RWPE1 (cell line): ENCODE data around the gene RSPO1.

Experiments used
- CTCF ChIA-PET: fragments of 350-600 bp; sonication (Branson Sonifier 250); formaldehyde crosslinking; extraction: SDS; loops from one replicate; lab custom pipeline; 2021; lab: Yijun Ruan, JAX
- POLR2A ChIA-PET: fragments of 400-600 bp; formaldehyde crosslinking; extraction: SDS; loops from one replicate; lab custom pipeline; 2020; ENCODE audit warnings: antibody characterized with exemption; ENCODE audit not compliant: low non-redundant PET; lab: Yijun Ruan, JAX
- DNase-seq: peaks from one replicate; pipeline ENCODE4 v3.0.0; 2012; ENCODE audit warnings: low spot score
- H3K27ac ChIP-seq: fragments of 450-650 bp; 2 replicates; pipeline ENCODE4 v1.5.1; 2017
- TF ChIP-seq, protein P1 (sequence below): fragments of 450-650 bp; conservative IDR thresholded peaks from 2 replicates; pipeline ENCODE4 v1.5.1; 2017; ENCODE audit warnings: low read depth, mild to moderate bottlenecking

The RSPO1 gene

DNA sequence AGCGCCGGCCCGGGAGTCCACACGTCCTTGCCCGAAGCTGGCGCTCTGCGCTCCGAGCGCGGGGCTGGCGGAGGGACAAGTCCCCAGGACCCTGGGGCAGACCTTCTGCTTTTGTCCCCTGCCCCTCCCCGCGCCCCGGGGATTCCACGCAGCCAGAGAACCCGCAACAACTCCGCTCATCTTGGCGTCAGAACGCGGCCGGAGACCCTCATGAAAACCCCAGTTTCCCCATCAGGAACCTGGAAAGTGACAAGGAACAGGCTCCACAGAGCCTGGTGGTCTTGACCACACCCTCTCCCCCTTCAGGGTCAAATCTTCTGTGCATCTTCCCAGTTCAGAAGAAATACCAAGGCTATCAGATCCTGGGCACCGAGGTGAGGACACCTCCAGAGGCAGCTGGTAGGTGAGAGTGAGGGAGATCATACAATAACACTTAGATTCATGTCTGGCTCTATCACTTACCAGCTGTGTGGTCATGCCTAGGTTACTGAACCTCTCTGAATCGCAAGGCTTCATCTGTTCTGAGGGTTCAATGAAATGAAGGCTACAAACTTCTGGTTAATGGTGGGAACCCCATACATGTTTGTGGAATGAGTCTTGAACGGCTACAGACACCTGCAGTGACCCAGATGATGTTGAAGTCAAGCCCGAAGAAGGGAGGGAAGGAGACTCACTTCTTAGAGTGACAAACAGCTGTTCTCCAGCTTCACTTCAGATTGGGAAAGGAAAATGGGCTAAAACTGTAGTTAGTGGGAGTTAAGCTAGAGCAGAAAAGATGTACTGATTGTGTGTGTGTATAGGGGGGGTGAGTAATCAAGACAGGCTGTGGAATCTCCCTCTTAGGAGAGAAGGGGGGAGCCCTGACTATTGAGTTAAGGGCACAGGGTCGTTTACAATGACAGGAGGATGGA is 555 bp upstream of the RSPO1 start:
- ChIA-PET POLR2A (no interaction called here), CTCF (interaction anchor here (0.6 to 2.1 kb wide), 2 partner anchors 31 to 355 kb away, joined by 4 to 12 read pairs; no protein-coding TSS in a partner anchor)
- TF ChIP-seq, protein P1, sequence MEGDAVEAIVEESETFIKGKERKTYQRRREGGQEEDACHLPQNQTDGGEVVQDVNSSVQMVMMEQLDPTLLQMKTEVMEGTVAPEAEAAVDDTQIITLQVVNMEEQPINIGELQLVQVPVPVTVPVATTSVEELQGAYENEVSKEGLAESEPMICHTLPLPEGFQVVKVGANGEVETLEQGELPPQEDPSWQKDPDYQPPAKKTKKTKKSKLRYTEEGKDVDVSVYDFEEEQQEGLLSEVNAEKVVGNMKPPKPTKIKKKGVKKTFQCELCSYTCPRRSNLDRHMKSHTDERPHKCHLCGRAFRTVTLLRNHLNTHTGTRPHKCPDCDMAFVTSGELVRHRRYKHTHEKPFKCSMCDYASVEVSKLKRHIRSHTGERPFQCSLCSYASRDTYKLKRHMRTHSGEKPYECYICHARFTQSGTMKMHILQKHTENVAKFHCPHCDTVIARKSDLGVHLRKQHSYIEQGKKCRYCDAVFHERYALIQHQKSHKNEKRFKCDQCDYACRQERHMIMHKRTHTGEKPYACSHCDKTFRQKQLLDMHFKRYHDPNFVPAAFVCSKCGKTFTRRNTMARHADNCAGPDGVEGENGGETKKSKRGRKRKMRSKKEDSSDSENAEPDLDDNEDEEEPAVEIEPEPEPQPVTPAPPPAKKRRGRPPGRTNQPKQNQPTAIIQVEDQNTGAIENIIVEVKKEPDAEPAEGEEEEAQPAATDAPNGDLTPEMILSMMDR = no peak
- DNase-seq = no peak
- H3K27ac ChIP-seq = no peak overlapping the region

DNA sequence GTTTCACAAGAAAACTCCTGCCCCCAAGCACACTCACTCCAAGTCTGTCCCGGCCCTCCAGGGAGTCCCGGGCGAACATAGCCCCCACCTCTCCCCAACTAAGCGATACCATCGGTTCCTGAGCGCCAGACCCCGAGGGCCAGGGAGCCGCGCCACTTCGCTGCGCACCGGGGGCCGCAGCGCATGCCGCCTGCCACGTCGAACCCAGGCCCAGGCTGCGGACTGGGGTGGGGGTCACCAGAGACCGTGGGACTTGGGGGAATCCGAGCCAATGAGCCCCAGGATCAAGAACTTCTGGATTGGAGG is 801 bp downstream of the RSPO1 start:
- CTCF ChIA-PET = interaction anchor here (1.2 to 2.1 kb wide), 2 partner anchors 11 to 30 kb away, joined by 5 to 12 read pairs; no protein-coding TSS in a partner anchor
- H3K27ac ChIP-seq = no peak overlapping the region
- DNase-seq = no peak
- TF ChIP-seq, protein P1 = no peak
- POLR2A ChIA-PET = no interaction called here

DNA sequence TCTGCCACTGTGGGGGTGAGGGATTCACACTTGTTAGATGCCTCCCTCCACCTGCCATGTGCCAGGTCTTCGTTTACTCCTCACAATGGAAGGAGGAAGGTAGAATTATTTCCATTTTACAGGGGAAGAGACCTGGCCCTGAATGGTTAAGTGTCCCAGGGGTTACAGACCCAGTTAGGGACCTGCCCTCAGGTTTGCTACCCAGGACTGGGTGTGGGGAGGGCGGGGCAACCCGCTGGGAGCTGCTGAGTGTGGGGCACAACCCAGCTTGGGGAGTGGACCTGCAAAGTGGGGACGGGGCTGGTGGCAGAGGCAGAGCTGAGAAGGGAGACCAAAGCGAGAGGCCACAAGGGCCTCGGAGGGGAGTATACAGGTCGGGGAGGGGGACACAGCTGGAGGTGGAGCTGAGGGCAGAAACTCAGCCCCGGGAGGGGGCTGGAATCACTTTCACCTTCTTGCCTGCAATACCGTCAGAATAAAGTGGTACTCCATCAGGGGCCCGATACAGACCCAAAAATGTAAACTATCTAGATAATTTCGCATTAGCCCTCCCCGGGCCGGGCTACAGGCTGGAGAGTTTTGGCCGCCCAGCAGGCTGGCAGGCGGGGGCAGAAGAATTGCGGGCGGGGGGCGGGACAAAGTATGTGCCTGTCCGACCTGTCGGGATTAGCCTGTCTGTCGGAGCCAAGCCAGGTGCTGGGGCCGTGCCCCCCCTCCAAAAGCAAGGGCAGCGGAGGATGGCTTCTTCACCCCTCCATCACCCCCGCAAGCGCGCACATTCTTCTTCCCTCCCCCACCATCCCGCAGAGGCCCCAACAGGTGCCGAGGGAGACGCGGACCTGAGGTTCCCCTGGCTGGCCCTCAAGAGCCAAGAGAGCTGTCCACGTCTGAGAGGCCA is 1.4 kb downstream of the RSPO1 start:
- no peak overlapping the region for H3K27ac ChIP-seq
- DNase-seq = no peak
- TF ChIP-seq, protein P1 = no peak
- CTCF ChIA-PET = interaction anchor here (1.2 to 2.1 kb wide), 2 partner anchors 10 to 29 kb away, joined by 5 to 12 read pairs; no protein-coding TSS in a partner anchor
- POLR2A ChIA-PET = no interaction called here

DNA sequence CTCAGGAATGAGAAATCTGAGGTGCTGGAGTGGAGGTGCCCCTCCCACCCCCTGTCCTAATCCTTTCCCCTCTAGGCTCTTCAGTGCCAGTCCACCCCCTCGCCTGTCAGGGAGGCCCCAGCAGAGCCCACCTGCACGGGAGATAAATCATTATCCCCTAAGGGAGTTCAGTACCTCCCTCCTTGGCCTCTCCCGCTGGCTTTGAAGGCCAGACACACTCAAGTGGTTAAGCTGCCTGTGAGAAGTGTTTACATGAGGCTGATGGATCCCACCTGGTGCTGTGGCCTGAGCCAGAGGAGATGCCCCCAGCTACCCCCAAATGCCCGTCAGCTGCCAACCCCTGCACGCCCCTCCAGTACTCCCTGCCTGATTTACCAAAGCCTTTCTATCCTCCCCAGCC is 3.7 kb downstream of the RSPO1 start:
- TF ChIP-seq, protein P1 = no peak
- CTCF ChIA-PET = no interaction called here

DNA sequence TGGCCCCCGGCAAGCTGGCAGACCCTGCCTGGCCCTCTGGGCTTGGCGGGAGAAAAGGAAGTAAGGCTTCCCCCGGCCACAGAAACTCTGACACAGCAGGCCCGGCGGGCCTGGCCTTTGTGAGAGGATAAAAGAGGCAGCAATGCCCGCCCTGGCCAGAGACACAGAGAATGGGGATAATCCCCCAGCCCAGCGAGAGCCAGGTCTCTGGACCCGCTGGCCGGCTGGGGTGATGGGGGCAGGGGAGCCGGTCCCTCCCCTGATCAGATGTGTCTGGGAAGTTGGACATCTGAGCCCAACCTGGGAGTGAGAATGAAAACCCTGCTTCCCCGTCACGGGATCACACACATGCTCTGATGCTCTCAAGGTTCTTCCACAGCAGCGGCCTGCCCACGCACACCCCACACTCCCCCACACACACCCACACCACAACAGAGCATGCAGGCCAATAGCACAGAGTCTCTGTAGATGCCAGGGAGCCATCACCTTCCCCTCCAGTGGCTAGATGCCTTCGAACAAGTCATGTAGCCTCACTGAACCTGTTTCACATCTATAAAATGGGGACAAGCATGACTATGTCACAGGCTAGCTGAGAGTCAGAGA is 4.2 kb downstream of the RSPO1 start:
- H3K27ac ChIP-seq = no peak overlapping the region
- no peak for DNase-seq
- ChIA-PET CTCF (no interaction called here), POLR2A (no interaction called here)
- TF ChIP-seq, protein P1 = no peak

More for the DNA sequence above, 3.7 kb downstream of the RSPO1 start:
- DNase-seq = no peak
- POLR2A ChIA-PET = no interaction called here
- no peak overlapping the region for H3K27ac ChIP-seq
